ENCODE data around the gene ATP5PB.
A peak's percentile ranks its signal among the peaks of the same experiment; 100 is the strongest.

The ATP5PB gene

GRCh38 chr1:111448918-111449702 lies at the start of gene ATP5PB, which contains the start of gene WDR77:
TSS of gene ATP5PB (plus strand) at chr1:111449464. CDS start at chr1:111449542, 78 bp downstream.
TSS of gene WDR77 (minus strand) at chr1:111449256. CDS start at chr1:111449169, 87 bp downstream.
- DNase-seq (ENCODE audit: low spot score) = peak; percentile 100

- DNase-seq (ENCODE audit: low spot score) = peak; percentile 50
Observed at GRCh38 chr1:111399792-111400610, 49.3 kb upstream of the ATP5PB start.

- no peak for DNase-seq (ENCODE audit: low spot score)
Observed at GRCh38 chr1:111402083-111402482, 47.2 kb upstream of the ATP5PB start.

DNA sequence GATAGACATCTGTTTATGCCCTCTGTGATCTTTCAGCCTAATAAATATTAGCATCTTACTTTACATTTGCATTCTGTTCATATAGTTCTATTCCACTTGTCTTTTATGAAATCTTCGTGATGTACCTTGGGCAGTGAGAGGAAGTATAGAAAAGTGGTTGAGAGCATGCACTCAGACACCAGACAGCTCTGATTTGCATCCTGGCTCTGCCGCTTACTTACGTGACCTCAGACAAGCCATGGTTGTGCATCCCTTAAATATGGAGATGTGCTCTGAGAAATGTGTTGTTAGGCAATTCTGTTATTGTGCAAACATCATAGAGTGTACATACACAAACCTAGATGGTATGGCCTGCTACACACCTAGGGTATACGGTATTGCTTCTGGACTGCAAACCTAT lies 44.7 kb upstream of the ATP5PB start:
- DNase-seq (ENCODE audit: low spot score) = no peak

- DNase-seq (ENCODE audit: low spot score) = no peak
Observed at GRCh38 chr1:111406321-111406768, 42.9 kb upstream of the ATP5PB start.

GRCh38 chr1:111407301-111407700 lies 42.0 kb upstream of the ATP5PB start:
- no peak for DNase-seq (ENCODE audit: low spot score)

GRCh38 chr1:111412839-111413238 lies 36.4 kb upstream of the ATP5PB start:
- DNase-seq (ENCODE audit: low spot score) = no peak

- DNase-seq (ENCODE audit: low spot score) = no peak
Observed at GRCh38 chr1:111414756-111415155, 34.5 kb upstream of the ATP5PB start.

- DNase-seq (ENCODE audit: low spot score) = no peak
Observed at GRCh38 chr1:111415461-111415860, 33.8 kb upstream of the ATP5PB start.

GRCh38 chr1:111417755-111418154 lies 31.5 kb upstream of the ATP5PB start:
- DNase-seq (ENCODE audit: low spot score) = no peak

DNA sequence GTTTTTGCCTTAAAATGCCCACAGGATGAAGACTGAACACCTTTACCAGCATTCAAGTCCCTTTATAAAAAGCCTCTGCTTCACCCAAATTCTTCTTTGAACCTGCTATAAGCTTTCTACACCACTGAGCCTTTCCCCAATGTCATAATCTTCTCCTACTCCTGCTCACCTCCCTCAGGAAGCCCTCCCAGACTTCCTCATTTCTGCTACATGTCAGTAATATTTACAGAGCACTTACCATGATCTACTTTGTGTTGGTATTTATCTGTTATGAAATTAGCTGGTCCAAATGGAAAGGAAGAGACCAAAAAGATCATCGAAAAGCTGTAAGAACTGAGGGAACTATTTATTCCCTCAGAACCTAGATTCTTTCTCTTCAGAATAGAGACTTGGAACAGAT lies 30.2 kb upstream of the ATP5PB start:
- DNase-seq (ENCODE audit: low spot score) = no peak

DNA sequence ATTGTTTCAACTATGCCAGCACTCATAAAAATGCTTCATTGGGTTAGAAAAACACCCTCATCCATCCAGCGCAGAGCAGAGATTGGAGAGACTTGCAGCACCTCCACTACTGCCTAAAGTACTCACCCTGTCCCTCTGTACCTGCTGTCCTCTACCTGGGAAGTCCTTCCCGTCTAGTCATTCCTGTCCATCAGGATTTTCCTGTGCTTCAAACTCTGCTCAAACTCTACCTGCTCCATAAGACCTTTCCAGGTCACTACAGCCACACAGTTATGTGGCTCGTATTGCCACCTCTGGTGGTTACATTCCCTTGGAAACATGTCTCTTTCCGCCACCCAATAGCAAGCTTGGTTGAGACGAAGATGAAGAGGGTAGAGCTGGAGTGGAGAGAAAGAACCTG lies 28.9 kb upstream of the ATP5PB start:
- DNase-seq (ENCODE audit: low spot score) = no peak

DNA sequence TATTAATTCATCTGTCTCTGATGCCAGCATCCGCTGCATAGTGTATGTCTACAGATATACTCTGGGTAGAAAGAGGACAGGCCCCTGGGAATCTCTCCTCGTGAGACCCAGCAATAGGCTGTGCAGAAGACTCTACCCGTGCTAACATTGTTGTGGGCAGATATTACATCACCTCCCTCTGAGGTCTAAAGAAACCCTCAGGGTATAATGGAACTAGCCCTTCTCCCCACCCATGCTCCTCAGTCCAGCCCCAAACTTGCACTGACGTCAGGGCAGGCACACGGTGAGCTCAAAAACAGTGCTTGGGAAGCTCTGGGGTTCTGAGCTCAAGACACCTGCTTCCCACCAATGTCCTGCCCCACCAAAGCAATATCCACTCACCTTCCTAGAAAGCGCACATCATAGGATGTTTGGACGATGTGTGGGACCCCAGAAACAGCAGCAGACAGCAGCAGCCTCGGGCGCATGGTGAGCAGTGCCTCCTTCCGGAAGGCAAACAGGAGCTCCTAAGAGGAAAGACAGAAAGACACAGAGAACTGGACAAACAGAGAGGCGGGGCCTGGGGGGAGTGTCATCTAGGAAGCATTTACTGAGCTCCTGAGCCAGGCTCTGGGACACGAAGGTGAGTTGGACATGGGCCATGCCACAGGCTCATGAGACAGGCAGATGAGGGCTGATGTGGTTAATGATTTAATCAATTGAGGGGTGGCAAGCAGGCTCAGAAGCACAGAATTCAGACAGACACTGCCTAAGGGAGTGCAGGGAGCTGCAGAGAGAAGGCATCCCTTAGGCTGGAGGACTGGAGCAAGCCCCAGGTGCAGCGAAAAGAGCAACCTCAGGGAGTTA lies 26.5 kb upstream of the ATP5PB start:
- no peak for DNase-seq (ENCODE audit: low spot score)

GRCh38 chr1:111424281-111424680 lies 25.0 kb upstream of the ATP5PB start:
- DNase-seq (ENCODE audit: low spot score) = no peak

DNA sequence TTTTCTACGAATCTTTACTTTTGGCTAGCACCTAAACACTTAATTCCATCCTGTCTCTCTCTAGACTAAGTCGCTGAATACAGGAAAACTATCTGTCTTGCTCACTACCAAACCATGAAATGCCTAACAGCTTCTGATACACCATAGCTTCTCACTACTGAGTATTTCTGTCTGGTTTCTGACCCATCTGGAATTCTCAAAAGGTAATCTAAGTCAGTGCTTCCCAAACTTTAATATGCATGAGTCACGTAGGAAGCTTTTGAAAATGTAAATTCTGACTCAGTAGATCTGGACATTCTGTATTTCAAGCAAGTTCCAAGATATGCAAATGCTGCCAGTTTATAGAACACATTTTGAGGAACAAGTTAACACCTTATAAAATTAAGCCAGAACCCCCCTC lies 12.5 kb upstream of the ATP5PB start:
- no peak for DNase-seq (ENCODE audit: low spot score)

DNA sequence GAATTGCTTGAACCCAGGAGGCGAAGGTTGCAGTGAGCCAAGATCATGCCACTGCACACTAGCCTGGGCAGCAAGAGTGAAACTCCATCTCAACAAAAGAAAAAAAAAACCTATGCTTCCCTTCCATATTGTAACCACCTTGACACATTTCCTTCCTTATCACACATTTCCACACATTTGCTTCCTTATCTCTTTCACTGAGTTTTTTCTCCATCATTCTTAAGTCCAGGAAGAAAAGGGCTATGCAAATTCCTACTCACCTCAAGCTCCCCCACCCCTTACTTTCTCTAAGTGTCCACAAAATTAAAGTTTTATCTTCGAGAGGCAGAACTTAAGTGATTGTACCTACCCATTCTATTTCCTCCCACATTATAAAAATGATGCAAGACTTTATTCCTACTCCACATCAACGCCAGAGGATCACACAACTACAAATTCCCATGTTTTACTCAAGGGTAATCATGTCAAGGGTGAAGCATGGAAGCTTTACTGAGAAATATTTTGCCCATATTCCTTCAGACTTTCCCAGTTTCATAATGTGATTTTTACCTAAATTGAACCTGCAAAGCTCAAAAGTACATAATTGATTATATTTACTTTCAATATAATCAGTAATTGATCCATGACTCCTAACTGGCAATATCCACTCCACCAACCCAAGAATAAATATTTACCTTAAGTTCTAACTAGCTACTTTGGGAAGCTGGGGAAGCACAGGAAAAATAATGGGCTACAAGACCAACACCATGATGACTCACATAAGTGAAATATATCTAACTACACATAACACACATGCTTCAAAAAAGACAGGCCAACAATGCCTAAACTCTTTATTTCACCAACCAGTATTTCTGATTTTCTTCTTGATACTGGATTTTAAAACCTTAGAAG lies 9.6 kb upstream of the ATP5PB start:
- no peak for DNase-seq (ENCODE audit: low spot score)

DNA sequence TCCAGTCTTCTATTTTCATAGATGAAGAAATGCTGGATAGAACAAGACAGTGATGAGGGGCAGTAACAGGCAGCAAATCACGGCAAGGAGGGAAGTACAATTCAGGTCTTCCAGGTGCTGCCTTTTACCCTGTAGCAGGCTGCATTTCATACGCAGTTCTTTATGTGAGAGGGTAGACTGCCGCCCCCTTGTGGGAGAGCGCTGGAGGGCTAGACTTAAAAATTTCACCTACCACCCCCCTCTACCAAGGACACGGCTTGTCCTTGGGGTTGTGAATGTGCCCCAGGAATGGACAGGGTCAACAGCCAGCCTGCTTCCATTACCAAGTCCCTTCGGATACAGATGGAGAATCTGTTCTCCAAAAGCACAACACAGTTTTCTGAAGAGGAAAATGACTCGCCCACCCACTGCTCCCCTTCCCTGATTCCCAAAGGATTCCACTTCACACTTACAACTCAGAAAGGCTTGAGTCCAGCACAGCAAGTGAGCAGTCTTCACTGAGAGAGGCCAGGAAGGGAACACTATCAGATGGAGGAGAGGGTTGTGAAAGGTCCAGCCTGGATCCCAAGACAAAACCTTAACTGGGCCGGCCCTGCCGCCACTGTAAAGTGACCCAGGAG lies 7.6 kb upstream of the ATP5PB start:
- peak; percentile 30 for DNase-seq (ENCODE audit: low spot score)

GRCh38 chr1:111442457-111442856 lies 6.8 kb upstream of the ATP5PB start:
- DNase-seq (ENCODE audit: low spot score) = no peak

DNA sequence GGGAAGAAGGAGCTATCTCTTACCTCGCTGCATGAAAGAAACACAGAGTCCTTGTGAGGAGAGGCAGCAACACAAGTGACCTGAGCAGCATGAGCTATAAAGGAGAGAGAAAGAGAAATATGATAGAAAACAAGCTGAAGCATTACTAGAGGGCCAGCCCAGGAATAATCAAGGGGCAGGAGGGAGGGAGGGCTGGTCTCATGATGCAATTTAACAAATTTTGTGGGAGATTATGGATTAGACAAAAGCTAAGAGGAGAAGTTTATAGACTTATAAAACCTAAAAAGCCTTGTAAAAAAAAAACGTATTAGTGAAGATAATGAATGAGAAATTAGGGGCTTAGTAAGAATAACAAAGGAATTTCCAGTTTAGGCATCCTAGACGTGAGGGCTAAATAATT lies 5.2 kb upstream of the ATP5PB start:
- no peak for DNase-seq (ENCODE audit: low spot score)

GRCh38 chr1:111446546-111446945 lies 2.7 kb upstream of the ATP5PB start:
- no peak for DNase-seq (ENCODE audit: low spot score)
